Endothelial cell of umbilical vein (primary cell): ENCODE data around the gene TM6SF1.
"Not testable (repeated sequence)": the region's sequence is repeated elsewhere in the genome, so short reads cannot be mapped to it uniquely, and the experiment has no call there.

Source experiments
- CTCF ChIP-seq, 2 donors: IDR thresholded peaks; 1 replicate in 1 of 2; 2 replicates in 1 of 2; pipeline ENCODE4 v1.5.1; 2011; ENCODE audit warnings: low read length in 2 of 2, mild to moderate bottlenecking in 2 of 2, moderate library complexity in 2 of 2, control low read depth in 1 of 2, inconsistent platforms in 1 of 2, low read depth in 1 of 2; ENCODE audit not compliant: insufficient read depth in 1 of 2; ENCODE audit errors: extremely low read depth in 1 of 2
- POLR2AphosphoS5 ChIP-seq: IDR thresholded peaks from 2 replicates; pipeline ENCODE4 v1.6.1; 2012; ENCODE audit warnings: low read depth, mild to moderate bottlenecking, control low read depth, low read length, moderate library complexity; ENCODE audit not compliant: insufficient read depth

- not testable (repeated sequence) for TF ChIP-seq CTCF (IDR thresholded peaks at IDR 0.05; ENCODE audit: extremely low read depth in 1 of 2, insufficient read depth in 1 of 2, low read depth in 1 of 2, low read length in 2 of 2); POLR2AphosphoS5
Observed at GRCh38 chr15:83142151-83142550, 34.7 kb downstream of the TM6SF1 start.
